ENCODE data around the gene TLX2. TPM values are rescaled to one million over a fixed set of nuclear protein-coding genes. Genes with fewer than 3 reads are reported as not detected.

Gene TLX2
- total and polyA plus RNA-seq, 2 of the 8 experiments (the other 6 are each of a cell fraction or from before 2014, with no cell fraction given), result 0.06 to 0.17 TPM

DNA sequence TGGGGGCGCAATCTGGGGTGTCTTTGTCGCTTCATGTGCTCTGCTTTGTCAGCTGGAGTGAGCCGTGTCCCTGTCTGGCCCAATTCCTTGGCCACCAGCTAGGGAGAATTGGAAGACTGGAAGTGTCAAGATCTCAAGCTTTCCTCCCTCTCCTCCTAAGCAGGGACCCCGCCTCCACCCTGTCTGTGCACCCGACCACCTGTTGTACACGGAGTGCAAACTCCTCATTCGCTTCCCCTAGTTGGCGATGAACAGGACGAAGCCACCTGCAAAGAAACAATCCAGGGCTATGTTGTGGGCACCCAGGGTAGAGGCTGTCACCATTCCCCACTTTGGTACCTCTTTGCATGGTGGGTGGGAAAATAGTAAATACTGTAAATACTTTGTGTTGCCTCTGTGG, 13.5 kb downstream of the TLX2 start:
- peaks cover 4 to 13% (median 6%) of the 10 kb centered on the region in 4 experiments; a peak in 6 of 7 replicates for H3K4me1 ChIP-seq (replicated peaks in 1 of 4; ENCODE audit: control insufficient read depth in 3 of 4, insufficient read depth in 4 of 4, low read length in 3 of 4)
- H3K56ac ChIP-seq (replicated peaks; ENCODE audit: insufficient read length, low read depth, low read length), result no peak overlapping the region
- H4K5ac ChIP-seq (ENCODE audit: insufficient read length, low read depth, low read length), result no peak overlapping the region
- H3K14ac ChIP-seq (ENCODE audit: insufficient read length), result no peak overlapping the region
- 88% methylated on average over 9 of the region's 9 CpGs; no CpG with 5 or more reads in 1 of the 2 experiments for WGBS, 2 experiments (ENCODE audit: extremely low coverage in 1 of 2, insufficient coverage in 1 of 2, insufficient read length in 1 of 2, insufficient replicate concordance in 2 of 2, low coverage in 1 of 2, low lambda C conversion rate in 2 of 2, missing lambda C conversion rate in 1 of 2)
- no peak overlapping the region for H3K4me3 ChIP-seq (ENCODE audit: extremely low read depth in 1 of 4, insufficient read depth in 2 of 4, low read depth in 3 of 4, low read length in 4 of 4)
- ChIA-PET CTCF (ENCODE audit: partially characterized antibody) (interaction anchor here (1.7 kb wide), 1 partner anchor 24 kb away, joined by 11 read pairs; no protein-coding TSS in a partner anchor), POLR2A (ENCODE audit: partially characterized antibody) (interaction anchor here (2.1 to 5.9 kb wide), 4 partner anchors 17 to 28 kb away, joined by 8 to 73 read pairs (median 28); partner anchors contain the start of gene LBX2)
- no peak overlapping the region for H4K91ac ChIP-seq (replicated peaks; ENCODE audit: insufficient read length, low read length)
- no peak overlapping the region for H3K27ac ChIP-seq (ENCODE audit: low read depth, low read length)
- no peak overlapping the region for H2BK120ac ChIP-seq (replicated peaks; ENCODE audit: low read depth, low read length)
- peak overlapping the region; percentile 43 for H4K8ac ChIP-seq (ENCODE audit: extremely low read depth, insufficient read depth, low read length)
- no peak overlapping the region for H3K18ac ChIP-seq (ENCODE audit: extremely low read depth, low read length)
- no peak overlapping the region for H3K23ac ChIP-seq (ENCODE audit: insufficient read length)
- H4K20me1 ChIP-seq (replicated peaks in 1 of 2; ENCODE audit: control insufficient read depth in 1 of 2, insufficient read depth in 2 of 2, low read length in 2 of 2), result peaks cover 3 to 6% of the 10 kb centered on the region in 2 experiments
- H3K4ac ChIP-seq (replicated peaks; ENCODE audit: insufficient read length, low read depth, low read length), result no peak overlapping the region
- no peak overlapping the region for H2AFZ ChIP-seq (ENCODE audit: low read length)
- no peaks in the 10 kb centered on the region for H3K9me3 ChIP-seq (ENCODE audit: insufficient read depth in 2 of 2, low read depth in 1 of 2, low read length in 1 of 2)
- H2AK5ac ChIP-seq (ENCODE audit: low read depth, low read length), result no peak overlapping the region
- peaks cover 10% of the 10 kb centered on the region for H3K79me1 ChIP-seq (ENCODE audit: low read depth, low read length)
- H2BK12ac ChIP-seq (ENCODE audit: low read depth, low read length), result no peak overlapping the region
- FAIRE-seq (no peak), DNase-seq (ENCODE audit: low read depth in 1 of 2, low spot score in 2 of 2) (no peak)
- H2BK5ac ChIP-seq (ENCODE audit: low read depth, low read length), result no peak overlapping the region
- no peak overlapping the region for H2BK20ac ChIP-seq (ENCODE audit: low read length)
- peaks cover 9% of the 10 kb centered on the region; the same call in 1 of the 2 replicates for H3K23me2 ChIP-seq (ENCODE audit: low read depth, low read length)
- peaks cover 5 to 25% (median 18%) of the 10 kb centered on the region in 4 experiments; a peak in 7 of 8 replicates for H3K36me3 ChIP-seq (ENCODE audit: control insufficient read depth in 2 of 4, insufficient read depth in 4 of 4, low read length in 3 of 4)
- H3K9ac ChIP-seq (replicated peaks in 1 of 4; ENCODE audit: extremely low read depth in 1 of 4, low read depth in 3 of 4, low read length in 3 of 4), result no peak overlapping the region
- peaks cover 0 to 3% (median under 1%) of the 10 kb centered on the region in 4 experiments; a peak in 3 of 7 replicates for H3K27me3 ChIP-seq (replicated peaks in 1 of 4; ENCODE audit: control insufficient read depth in 3 of 4, extremely low read depth in 1 of 4, insufficient read depth in 3 of 4, low read length in 3 of 4)
- no peak overlapping the region; a peak in 1 of 4 replicates for H3K4me2 ChIP-seq (ENCODE audit: insufficient read depth in 1 of 2, low read depth in 2 of 2, low read length in 2 of 2)
- H3K79me2 ChIP-seq (ENCODE audit: control insufficient read depth in 1 of 2, insufficient read depth in 2 of 2, low read length in 2 of 2), result peaks cover 0 to 18% of the 10 kb centered on the region in 2 experiments; a peak in 2 of 4 replicates
- H2BK15ac ChIP-seq (ENCODE audit: low read length), result no peak overlapping the region
- TF ChIP-seq PHF8 (conservative IDR thresholded peaks at IDR 0.05; ENCODE audit: low read depth, low read length), result no peak
- TF ChIP-seq ASH2L (IDR thresholded peaks at IDR 0.05; ENCODE audit: low read length), result no peak
- TF ChIP-seq SRF (IDR thresholded peaks at IDR 0.05; ENCODE audit: low read depth, low read length), result no peak
- TF ChIP-seq SAP30 (IDR thresholded peaks at IDR 0.05; ENCODE audit: insufficient read depth, insufficient replicate concordance, low read length), result no peak
- no peak for TF ChIP-seq HDAC2 (IDR thresholded peaks at IDR 0.05; ENCODE audit: borderline replicate concordance in 1 of 2, low read depth in 2 of 2, low read length in 2 of 2)
- no peak for TF ChIP-seq TAF1 (IDR thresholded peaks at IDR 0.05; ENCODE audit: low read depth, low read length)
- no peak for TF ChIP-seq SUZ12 (IDR thresholded peaks at IDR 0.05; ENCODE audit: low read length)
- TF ChIP-seq EGR1 (IDR thresholded peaks at IDR 0.05; ENCODE audit: borderline replicate concordance, low read depth, low read length), result no peak

All from H1 (cell line).